ENCODE data around the gene GSG1L. TPM values are rescaled to one million over a fixed set of nuclear protein-coding genes. Genes with fewer than 3 reads are reported as not detected.

Gene GSG1L
- total RNA-seq, 2 experiments from 2014 or later = not detected

DNA sequence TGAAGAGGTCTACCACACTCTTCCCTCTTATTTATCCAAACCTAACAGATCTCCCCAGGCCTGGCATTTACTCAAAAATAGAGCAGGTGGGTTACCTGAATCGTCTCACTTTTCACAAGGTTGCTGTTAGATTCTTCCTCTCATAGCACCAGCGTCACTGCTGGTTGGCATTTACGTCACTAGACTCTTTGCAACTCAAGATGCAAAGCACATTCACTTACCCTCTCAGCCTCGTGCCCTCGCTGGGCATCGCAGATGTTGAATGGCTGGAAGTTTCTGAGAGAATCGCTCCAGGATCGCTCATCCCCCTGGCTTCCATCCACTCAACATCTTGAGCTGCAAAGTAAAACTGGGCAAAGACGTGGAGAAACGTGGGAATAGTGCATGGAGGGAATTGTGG is 21.9 kb downstream of the GSG1L start:
- Mint-ChIP-seq H3K27ac (no peak overlapping the region), H3K4me3 (no peak overlapping the region), H3K4me1 (ENCODE audit: low read depth) (no peaks in the 10 kb centered on the region), H3K9me3 (no peaks in the 10 kb centered on the region), H3K27me3 (peaks cover 11% of the 10 kb centered on the region), H3K36me3 (ENCODE audit: low read depth) (no peaks in the 10 kb centered on the region)
- intact Hi-C loops (cut with micrococcal nuclease) = no loop called here
- CTCF ChIA-PET = interaction anchor here (1.1 kb wide), 1 partner anchor 29 kb away, joined by 3 read pairs; no protein-coding TSS in a partner anchor
- POLR2A ChIA-PET = no interaction called here
- DNase-seq = no peak
- ATAC-seq = no peak
- TF ChIP-seq CTCF (IDR thresholded peaks at IDR 0.05) = no peak

- Mint-ChIP-seq H3K4me3 (no peak overlapping the region), H3K4me1 (ENCODE audit: low read depth) (peaks cover 2% of the 10 kb centered on the region), H3K36me3 (ENCODE audit: low read depth) (no peaks in the 10 kb centered on the region), H3K9me3 (no peaks in the 10 kb centered on the region), H3K27me3 (peaks cover 10% of the 10 kb centered on the region), H3K27ac (no peak overlapping the region)
- ChIA-PET POLR2A (no interaction called here), CTCF (no interaction called here)
- no peak for TF ChIP-seq CTCF (IDR thresholded peaks at IDR 0.05)
- no peak for ATAC-seq
- no peak for DNase-seq
- intact Hi-C loops (cut with micrococcal nuclease) = no loop called here
These were observed 23.5 kb downstream of the GSG1L start for GRCh38 chr16:28040039-28040438.

DNA sequence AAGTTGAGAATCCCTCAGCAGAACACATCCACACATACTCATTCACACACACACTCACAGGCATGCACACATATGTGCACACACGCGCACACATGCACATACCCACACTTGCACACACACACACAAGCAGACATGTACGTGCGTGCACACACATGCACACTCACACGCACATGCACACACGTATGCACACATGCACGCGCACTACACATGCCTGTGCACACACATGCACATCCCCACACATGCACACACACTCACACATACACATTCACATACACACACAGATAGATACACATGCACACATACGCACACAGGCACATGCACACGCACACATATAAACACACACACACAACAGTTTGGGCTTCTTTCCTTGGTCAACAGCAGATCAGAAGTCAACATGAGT is 24.0 kb downstream of the GSG1L start:
- no peak overlapping the region for H3K27ac Mint-ChIP-seq
- TF ChIP-seq CTCF (IDR thresholded peaks at IDR 0.05) = no peak
- intact Hi-C loops (cut with micrococcal nuclease) = no loop called here
- ChIA-PET CTCF (no interaction called here), POLR2A (no interaction called here)
- DNase-seq (no peak), ATAC-seq (no peak)
- H3K9me3 Mint-ChIP-seq = no peaks in the 10 kb centered on the region
- H3K4me3 Mint-ChIP-seq = no peak overlapping the region
- H3K27me3 Mint-ChIP-seq = peaks cover 8% of the 10 kb centered on the region
- no peaks in the 10 kb centered on the region for H3K36me3 Mint-ChIP-seq (ENCODE audit: low read depth)
- peaks cover 2% of the 10 kb centered on the region for H3K4me1 Mint-ChIP-seq (ENCODE audit: low read depth)

GRCh38 chr16:28038409-28038808 is 25.1 kb downstream of the GSG1L start:
- Mint-ChIP-seq H3K36me3 (ENCODE audit: low read depth) (no peaks in the 10 kb centered on the region), H3K9me3 (no peaks in the 10 kb centered on the region), H3K4me1 (ENCODE audit: low read depth) (peaks cover 2% of the 10 kb centered on the region), H3K27me3 (peaks cover 10% of the 10 kb centered on the region), H3K4me3 (no peak overlapping the region), H3K27ac (no peak overlapping the region)
- ATAC-seq (no peak), DNase-seq (no peak)
- intact Hi-C loops (cut with micrococcal nuclease) = no loop called here
- ChIA-PET CTCF (no interaction called here), POLR2A (no interaction called here)
- no peak for TF ChIP-seq CTCF (IDR thresholded peaks at IDR 0.05)

GRCh38 chr16:28035866-28036393 is 27.6 kb downstream of the GSG1L start:
- ChIA-PET CTCF (interaction anchor here (1.7 kb wide), 1 partner anchor 182 kb away, joined by 4 read pairs; no protein-coding TSS in a partner anchor), POLR2A (no interaction called here)
- intact Hi-C loops (cut with micrococcal nuclease) = no loop called here
- Mint-ChIP-seq H3K36me3 (ENCODE audit: low read depth) (no peaks in the 10 kb centered on the region), H3K27ac (no peak overlapping the region), H3K27me3 (peaks cover 9% of the 10 kb centered on the region), H3K4me3 (no peak overlapping the region), H3K9me3 (no peaks in the 10 kb centered on the region), H3K4me1 (ENCODE audit: low read depth) (peaks cover 2% of the 10 kb centered on the region)
- ATAC-seq = no peak
- no peak for DNase-seq
- TF ChIP-seq CTCF (IDR thresholded peaks at IDR 0.05) = no peak

Data from activated CD8-positive, alpha-beta T cell treated with anti-CD3 and anti-CD28 coated beads for 36 hours (primary cell).